ENCODE measurements around the gene RXRA. TPM values are rescaled to one million over a fixed set of nuclear protein-coding genes. Genes with fewer than 3 reads are reported as not detected.

The RXRA gene
- total and polyA plus RNA-seq, 2 of the 13 experiments (the other 11 are each of a cell fraction or from before 2014, with no cell fraction given), result 18.9 to 29.2 TPM

DNA sequence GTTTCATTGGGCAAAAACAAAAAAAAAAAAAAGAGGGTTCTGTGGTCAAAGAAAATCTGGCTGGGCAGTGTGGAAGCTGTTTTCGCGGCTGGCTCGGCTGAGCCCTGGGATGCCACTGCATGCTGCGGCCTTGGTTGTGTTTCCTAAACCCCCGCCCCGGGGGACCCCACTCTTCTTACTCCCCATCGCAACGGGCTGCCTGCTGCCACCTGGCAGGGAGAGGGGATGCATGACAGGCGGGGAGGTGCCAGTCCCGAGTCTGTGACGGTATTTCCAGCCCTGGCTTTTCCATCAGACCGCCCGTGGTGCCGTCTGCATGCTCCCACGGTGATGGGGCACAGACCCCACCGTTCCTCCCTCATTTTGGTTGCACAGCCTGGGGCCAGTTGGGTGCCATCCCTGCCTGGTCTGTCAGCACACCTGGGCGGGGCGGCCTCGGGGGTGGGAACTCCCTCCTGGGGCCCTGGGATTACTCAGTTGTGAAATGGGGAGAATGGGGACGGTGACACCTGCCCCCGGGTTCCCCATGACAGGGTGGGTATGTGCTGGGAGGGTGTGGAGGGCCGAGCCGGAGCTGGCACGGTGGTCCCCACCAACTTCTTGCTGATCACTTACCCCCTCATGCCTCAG is 101.0 kb downstream of the RXRA start:
- intact Hi-C loops (cut with micrococcal nuclease; ENCODE audit: unreplicated experiment), result no loop called here
- Histone ChIP-seq H3K4me1 (ENCODE audit: insufficient read depth, low read length) (peaks cover 26% of the 10 kb centered on the region), H4K20me1 (ENCODE audit: insufficient read depth, low read length) (no peaks in the 10 kb centered on the region), H2AFZ (ENCODE audit: low read length) (no peak overlapping the region), H3K9me3 (ENCODE audit: low read length) (no peaks in the 10 kb centered on the region), H3K27ac (ENCODE audit: extremely low read length, insufficient read depth, low read length) (no peak overlapping the region), H3K79me2 (ENCODE audit: insufficient read depth, low read length) (no peaks in the 10 kb centered on the region), H3K36me3 (replicated peaks in 1 of 2; ENCODE audit: control insufficient read depth in 1 of 2, insufficient read depth in 2 of 2, low read length in 2 of 2) (peaks cover 9 to 12% of the 10 kb centered on the region in 2 experiments; a peak in 3 of 5 replicates), H3K9ac (ENCODE audit: insufficient read depth, low read depth, low read length) (no peak overlapping the region), H3K4me3 (replicated peaks in 1 of 3; ENCODE audit: insufficient read depth in 1 of 3, low read depth in 2 of 3, low read length in 3 of 3) (no peak overlapping the region), H3K27me3 (ENCODE audit: control insufficient read depth in 1 of 2, insufficient read depth in 2 of 2, low read length in 2 of 2) (no peaks in the 10 kb centered on the region), H3K4me2 (ENCODE audit: low read depth, low read length) (no peak overlapping the region)
- TF ChIP-seq IKZF1 (IDR thresholded peaks at IDR 0.05), result no peak
- peak; percentile 9 for TF ChIP-seq AGO2 (optimal IDR thresholded peaks at IDR 0.05; ENCODE audit: low read depth, low read length)
- TF ChIP-seq MBD4 (IDR thresholded peaks at IDR 0.05; ENCODE audit: borderline replicate concordance, low read length), result no peak
- DNase-seq (ENCODE audit: low spot score), result no peak
- in situ Hi-C loops (cut with HindIII; ENCODE audit: extremely low pct_ligation_motif_present, low pct_unique_long_range_greater_than_20kb), result no loop called here
- ChIA-PET CTCF (ENCODE audit: low intra/inter-chr PET ratio, low total read pairs) (no interaction called here), POLR2A (no interaction called here)
- no peak for ATAC-seq
- BruUV-seq (replicated peaks), result no TSS peak
- FAIRE-seq, result no peak
- WGBS (ENCODE audit: low lambda C conversion rate), result 98% methylated on average over 18 of the region's 24 CpGs

DNA sequence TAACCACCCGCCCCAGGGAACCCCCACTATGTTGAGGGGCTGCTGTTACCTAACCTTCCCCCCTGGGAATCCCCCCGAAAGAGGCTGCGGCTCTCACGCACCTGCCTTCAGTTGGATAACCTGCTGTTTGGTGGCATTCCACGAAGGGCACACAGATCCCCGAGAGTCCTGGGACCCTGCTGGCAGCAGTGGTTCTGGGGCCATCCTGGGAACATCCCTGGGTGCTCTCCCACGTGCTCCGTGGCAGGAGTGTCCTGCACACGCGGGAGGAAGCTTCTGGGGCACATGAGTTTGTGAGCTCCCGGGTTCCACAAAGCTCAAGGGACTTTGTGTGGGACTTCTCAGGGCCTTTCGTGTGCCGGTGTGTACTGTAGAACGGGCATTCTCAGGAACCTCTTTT is 102.3 kb downstream of the RXRA start:
- intact Hi-C loops (cut with micrococcal nuclease; ENCODE audit: unreplicated experiment), result no loop called here
- BruUV-seq (replicated peaks), result no TSS peak
- H3K36me3 ChIP-seq (replicated peaks in 1 of 2; ENCODE audit: control insufficient read depth in 1 of 2, insufficient read depth in 2 of 2, low read length in 2 of 2), result peaks cover 3 to 7% of the 10 kb centered on the region in 2 experiments; a peak in 2 of 5 replicates
- WGBS (ENCODE audit: low lambda C conversion rate), result 100% methylated on average over 2 of the region's 14 CpGs
- ChIA-PET POLR2A (interaction anchor here (0.8 kb wide), 1 partner anchor 100 kb away, joined by 3 read pairs; no protein-coding TSS in a partner anchor), CTCF (ENCODE audit: low intra/inter-chr PET ratio, low total read pairs) (no interaction called here)
- in situ Hi-C loops (cut with HindIII; ENCODE audit: extremely low pct_ligation_motif_present, low pct_unique_long_range_greater_than_20kb), result no loop called here
- no peak for FAIRE-seq
- no peaks in the 10 kb centered on the region for H3K79me2 ChIP-seq (ENCODE audit: insufficient read depth, low read length)
- H2AFZ ChIP-seq (ENCODE audit: low read length), result no peak overlapping the region
- DNase-seq (ENCODE audit: low spot score), result no peak
- H3K9me3 ChIP-seq (ENCODE audit: low read length), result no peaks in the 10 kb centered on the region
- no peak for TF ChIP-seq YEATS2 (CRISPR knock-in tag; IDR thresholded peaks at IDR 0.05; ENCODE audit: borderline replicate concordance)
- no peak for TF ChIP-seq ARNT (IDR thresholded peaks at IDR 0.05)
- TF ChIP-seq, protein P1, sequence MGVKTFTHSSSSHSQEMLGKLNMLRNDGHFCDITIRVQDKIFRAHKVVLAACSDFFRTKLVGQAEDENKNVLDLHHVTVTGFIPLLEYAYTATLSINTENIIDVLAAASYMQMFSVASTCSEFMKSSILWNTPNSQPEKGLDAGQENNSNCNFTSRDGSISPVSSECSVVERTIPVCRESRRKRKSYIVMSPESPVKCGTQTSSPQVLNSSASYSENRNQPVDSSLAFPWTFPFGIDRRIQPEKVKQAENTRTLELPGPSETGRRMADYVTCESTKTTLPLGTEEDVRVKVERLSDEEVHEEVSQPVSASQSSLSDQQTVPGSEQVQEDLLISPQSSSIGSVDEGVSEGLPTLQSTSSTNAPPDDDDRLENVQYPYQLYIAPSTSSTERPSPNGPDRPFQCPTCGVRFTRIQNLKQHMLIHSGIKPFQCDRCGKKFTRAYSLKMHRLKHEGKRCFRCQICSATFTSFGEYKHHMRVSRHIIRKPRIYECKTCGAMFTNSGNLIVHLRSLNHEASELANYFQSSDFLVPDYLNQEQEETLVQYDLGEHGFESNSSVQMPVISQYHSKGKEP (CRISPR knock-in tag; IDR thresholded peaks at IDR 0.05), result no peak
- TF ChIP-seq, protein P2, sequence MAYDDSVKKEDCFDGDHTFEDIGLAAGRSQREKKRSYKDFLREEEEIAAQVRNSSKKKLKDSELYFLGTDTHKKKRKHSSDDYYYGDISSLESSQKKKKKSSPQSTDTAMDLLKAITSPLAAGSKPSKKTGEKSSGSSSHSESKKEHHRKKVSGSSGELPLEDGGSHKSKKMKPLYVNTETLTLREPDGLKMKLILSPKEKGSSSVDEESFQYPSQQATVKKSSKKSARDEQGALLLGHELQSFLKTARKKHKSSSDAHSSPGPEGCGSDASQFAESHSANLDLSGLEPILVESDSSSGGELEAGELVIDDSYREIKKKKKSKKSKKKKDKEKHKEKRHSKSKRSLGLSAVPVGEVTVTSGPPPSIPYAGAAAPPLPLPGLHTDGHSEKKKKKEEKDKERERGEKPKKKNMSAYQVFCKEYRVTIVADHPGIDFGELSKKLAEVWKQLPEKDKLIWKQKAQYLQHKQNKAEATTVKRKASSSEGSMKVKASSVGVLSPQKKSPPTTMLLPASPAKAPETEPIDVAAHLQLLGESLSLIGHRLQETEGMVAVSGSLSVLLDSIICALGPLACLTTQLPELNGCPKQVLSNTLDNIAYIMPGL (CRISPR knock-in tag; IDR thresholded peaks at IDR 0.05; ENCODE audit: borderline replicate concordance in 1 of 2, low read depth in 1 of 2), result no peak
- TF ChIP-seq TBX2 (CRISPR knock-in tag; IDR thresholded peaks at IDR 0.05; ENCODE audit: borderline replicate concordance), result no peak
- peaks cover 17% of the 10 kb centered on the region for H3K4me1 ChIP-seq (ENCODE audit: insufficient read depth, low read length)
- no peak overlapping the region for H3K9ac ChIP-seq (ENCODE audit: insufficient read depth, low read depth, low read length)
- no peak overlapping the region for H3K4me2 ChIP-seq (ENCODE audit: low read depth, low read length)
- H3K27me3 ChIP-seq (ENCODE audit: control insufficient read depth in 1 of 2, insufficient read depth in 2 of 2, low read length in 2 of 2), result no peaks in the 10 kb centered on the region
- H3K27ac ChIP-seq (ENCODE audit: extremely low read length, insufficient read depth, low read length), result no peak overlapping the region
- no peak overlapping the region for H3K4me3 ChIP-seq (replicated peaks in 1 of 3; ENCODE audit: insufficient read depth in 1 of 3, low read depth in 2 of 3, low read length in 3 of 3)
- H4K20me1 ChIP-seq (ENCODE audit: insufficient read depth, low read length), result no peaks in the 10 kb centered on the region
- ATAC-seq, result no peak
